Measurements from ENCODE around the gene SHOC1. TPM values are rescaled to one million over a fixed set of nuclear protein-coding genes. Genes with fewer than 3 reads are reported as not detected.

Gene SHOC1
- total and polyA plus RNA-seq, 2 of the 13 experiments (the other 11 are each of a cell fraction or from before 2014, with no cell fraction given), result not detected

GRCh38 chr9:111752455-111752854 lies 42.3 kb downstream of the SHOC1 start:
- no TSS peak for BruUV-seq (replicated peaks)
- WGBS (ENCODE audit: low lambda C conversion rate), result 0% methylated on average over 1 of the region's 1 CpG
- Histone ChIP-seq H3K4me1 (ENCODE audit: insufficient read depth, low read length) (no peaks in the 10 kb centered on the region), H3K4me2 (ENCODE audit: low read depth, low read length) (no peak overlapping the region), H3K36me3 (replicated peaks in 1 of 2; ENCODE audit: control insufficient read depth in 1 of 2, insufficient read depth in 2 of 2, low read length in 2 of 2) (no peaks in the 10 kb centered on the region; a peak in 1 of 5 replicates), H2AFZ (ENCODE audit: low read length) (no peak overlapping the region), H3K27me3 (ENCODE audit: control insufficient read depth in 1 of 2, insufficient read depth in 2 of 2, low read length in 2 of 2) (no peaks in the 10 kb centered on the region), H3K9ac (ENCODE audit: insufficient read depth, low read depth, low read length) (no peak overlapping the region), H3K79me2 (ENCODE audit: insufficient read depth, low read length) (no peaks in the 10 kb centered on the region), H3K4me3 (replicated peaks in 1 of 3; ENCODE audit: insufficient read depth in 1 of 3, low read depth in 2 of 3, low read length in 3 of 3) (no peak overlapping the region), H3K9me3 (ENCODE audit: low read length) (0 out of 2 replicates have a peak, but pooled peaks cover 6% of the 10 kb centered on the region), H3K27ac (ENCODE audit: extremely low read length, insufficient read depth, low read length) (no peak overlapping the region), H4K20me1 (ENCODE audit: insufficient read depth, low read length) (no peaks in the 10 kb centered on the region)
- DNase-seq (ENCODE audit: low spot score) (no peak), FAIRE-seq (no peak), ATAC-seq (no peak)
- intact Hi-C loops (cut with micrococcal nuclease; ENCODE audit: unreplicated experiment), result no loop called here
- in situ Hi-C loops (cut with HindIII; ENCODE audit: extremely low pct_ligation_motif_present, low pct_unique_long_range_greater_than_20kb), result loop anchor here (25.0 kb wide), 1 partner anchor 610 kb away; no protein-coding TSS in a partner anchor
- TF ChIP-seq MXI1 (IDR thresholded peaks at IDR 0.05; ENCODE audit: borderline replicate concordance, low read depth, low read length) (no peak), ZNF501 (CRISPR knock-in tag; IDR thresholded peaks at IDR 0.05) (no peak), MZF1 (CRISPR knock-in tag; IDR thresholded peaks at IDR 0.05; ENCODE audit: borderline replicate concordance) (no peak), HNRNPL (IDR thresholded peaks at IDR 0.05; ENCODE audit: low read depth, low read length) (no peak), TBL1XR1 (IDR thresholded peaks at IDR 0.05; ENCODE audit: borderline replicate concordance, low read length, partially characterized antibody) (no peak), NR2F2 (IDR thresholded peaks at IDR 0.05; ENCODE audit: borderline replicate concordance, low read depth) (no peak), ZNF496 (CRISPR knock-in tag; IDR thresholded peaks at IDR 0.05; ENCODE audit: insufficient replicate concordance) (no peak), ZZZ3 (CRISPR knock-in tag; IDR thresholded peaks at IDR 0.05; ENCODE audit: borderline replicate concordance) (no peak), ZNF841 (CRISPR knock-in tag; IDR thresholded peaks at IDR 0.05; ENCODE audit: borderline replicate concordance) (no peak), SMARCE1 (IDR thresholded peaks at IDR 0.05; ENCODE audit: borderline replicate concordance) (no peak), ZNF296 (CRISPR knock-in tag; conservative IDR thresholded peaks at IDR 0.05) (no peak), ZNF484 (CRISPR knock-in tag; IDR thresholded peaks at IDR 0.05; ENCODE audit: borderline replicate concordance, low read depth) (no peak), ZNF431 (CRISPR knock-in tag; IDR thresholded peaks at IDR 0.05; ENCODE audit: borderline replicate concordance, low read depth) (no peak)
- POLR2A ChIA-PET, result no interaction called here
- CTCF ChIA-PET (ENCODE audit: low intra/inter-chr PET ratio, low total read pairs), result no interaction called here

Small RNA genes within 50 kb of the gene (small RNA-seq; reads per million reads assigned to genes)
- gene RNU6-1013P (ENCODE audit: insufficient read depth in 2 of 3, insufficient read length in 3 of 3, low read depth in 2 of 3, low replicate concordance in 1 of 3), result 0 reads per million in 3 experiments

Other genes with a start within 250 kb of the SHOC1 start
- gene PTGR1, start 195.3 kb downstream of the SHOC1 start, total RNA-seq (2016; rRNA removed; fragmentation: Illumina TruSeq; extraction: Trizol), result 15.8 and 22.5 TPM in 2 replicates
- gene PTGR1, start 195.3 kb downstream of the SHOC1 start, polyA plus RNA-seq (2011; rRNA removed), result 5.0 and 6.0 TPM in 2 replicates
- gene DNAJC25, start 163.6 kb downstream of the SHOC1 start, total RNA-seq (2016; rRNA removed; fragmentation: Illumina TruSeq; extraction: Trizol), result 6.3 and 10.2 TPM in 2 replicates
- 4.5 and 5.7 TPM in 2 replicates for gene DNAJC25, start 163.6 kb downstream of the SHOC1 start, polyA plus RNA-seq (2011; rRNA removed)
- 29.8 and 45.0 TPM in 2 replicates for gene GNG10, start 133.3 kb downstream of the SHOC1 start, total RNA-seq (2016; rRNA removed; fragmentation: Illumina TruSeq; extraction: Trizol)
- gene GNG10, start 133.3 kb downstream of the SHOC1 start, polyA plus RNA-seq (2011; rRNA removed), result 29.8 and 32.4 TPM in 2 replicates
- gene UGCG, start 101.9 kb upstream of the SHOC1 start, total RNA-seq (2016; rRNA removed; fragmentation: Illumina TruSeq; extraction: Trizol), result 9.7 and 13.9 TPM in 2 replicates
- 8.1 and 10.5 TPM in 2 replicates for gene UGCG, start 101.9 kb upstream of the SHOC1 start, polyA plus RNA-seq (2011; rRNA removed)

Measured in HepG2 (cell line).